IPS DF 4.7 (cell line): Measurements from ENCODE around the gene TDRD12.
"Not testable (repeated sequence)": the region's sequence is repeated elsewhere in the genome, so short reads cannot be mapped to it uniquely, and the experiment has no call there.

ENCODE experiments used
- DNase-seq: peaks from one replicate; pipeline ENCODE4 v3.0.0-alpha.2; 2013; ENCODE audit warnings: low spot score; ENCODE audit errors: extremely low read depth

Gene TDRD12

GRCh38 chr19:32693151-32694108, 26.1 kb upstream of the TDRD12 start:
- DNase-seq, result not testable (repeated sequence)

GRCh38 chr19:32694316-32694715, 25.3 kb upstream of the TDRD12 start:
- not testable (repeated sequence) for DNase-seq

GRCh38 chr19:32694851-32695250, 24.7 kb upstream of the TDRD12 start:
- not testable (repeated sequence) for DNase-seq

GRCh38 chr19:32695506-32695905, 24.1 kb upstream of the TDRD12 start:
- not testable (repeated sequence) for DNase-seq

- DNase-seq, result not testable (repeated sequence)
These were observed 22.8 kb upstream of the TDRD12 start for GRCh38 chr19:32696771-32697170.

GRCh38 chr19:32700129-32700528, 19.4 kb upstream of the TDRD12 start:
- not testable (repeated sequence) for DNase-seq

GRCh38 chr19:32702010-32702409, 17.6 kb upstream of the TDRD12 start:
- no peak for DNase-seq

- DNase-seq, result not testable (repeated sequence)
These were observed 15.6 kb upstream of the TDRD12 start for GRCh38 chr19:32704006-32704405.

GRCh38 chr19:32708457-32708856, 11.1 kb upstream of the TDRD12 start:
- no peak for DNase-seq

GRCh38 chr19:32709032-32709431, 10.5 kb upstream of the TDRD12 start:
- DNase-seq, result no peak

- DNase-seq, result no peak
These were observed 7.8 kb upstream of the TDRD12 start for GRCh38 chr19:32711747-32712146.

GRCh38 chr19:32716203-32716602, 3.4 kb upstream of the TDRD12 start:
- DNase-seq, result not testable (repeated sequence)

GRCh38 chr19:32717496-32717895, 2.1 kb upstream of the TDRD12 start:
- DNase-seq, result no peak

- DNase-seq, result no peak
These were observed 1.3 kb upstream of the TDRD12 start for GRCh38 chr19:32718286-32718685.

- no peak for DNase-seq
These were observed 809 bp downstream of the TDRD12 start for GRCh38 chr19:32720216-32720935.

GRCh38 chr19:32720936-32721250, 1.3 kb downstream of the TDRD12 start:
- no peak for DNase-seq

- DNase-seq, result no peak
These were observed 16.4 kb downstream of the TDRD12 start for GRCh38 chr19:32735936-32736335.

GRCh38 chr19:32743021-32743420, 23.5 kb downstream of the TDRD12 start:
- DNase-seq, result no peak

GRCh38 chr19:32743447-32743846, 23.9 kb downstream of the TDRD12 start:
- DNase-seq, result no peak

- no peak for DNase-seq
These were observed 25.2 kb downstream of the TDRD12 start for GRCh38 chr19:32744555-32745325.

- DNase-seq, result not testable (repeated sequence)
These were observed 26.2 kb downstream of the TDRD12 start for GRCh38 chr19:32745594-32746251.
